Activated T-cell treated with anti-CD3 and anti-CD28 coated beads, Interleukin-2, amount 50 U/mL, for 72 hours (primary cell): ENCODE measurements around the gene EBP. TPM values are rescaled to one million over a fixed set of nuclear protein-coding genes. Genes with fewer than 3 reads are reported as not detected.

ENCODE experiments used
- ATAC-seq, 2 donors: fragments of 150-1000 bp; cut with Tn5 transposase; replicated peaks in 1 of 2; 2 replicates each; pipeline ENCODE4 v1.10.0; 2021; ENCODE audit warnings: moderate library complexity in 2 of 2, mild to moderate bottlenecking in 1 of 2
- DNase-seq, 2 donors: peaks; one replicate each; pipeline ENCODE4 v3.0.0; 2021 to 2022; ENCODE audit warnings: mixed read lengths in 1 of 2
- H3K27ac Mint-ChIP-seq: one replicate; pipeline ENCODE4 v1.8.0; 2022; ENCODE audit warnings: mild to moderate bottlenecking, moderate library complexity, mixed read lengths
- H3K27me3 Mint-ChIP-seq: one replicate; pipeline ENCODE4 v1.8.0; 2022; ENCODE audit warnings: low read depth, mixed read lengths
- H3K36me3 Mint-ChIP-seq, 2 donors: one replicate each; pipeline ENCODE4 v1.8.0; 2022; ENCODE audit warnings: mixed read lengths in 2 of 2, mild to moderate bottlenecking in 1 of 2; ENCODE audit not compliant: insufficient read depth in 2 of 2
- H3K4me1 Mint-ChIP-seq: one replicate; pipeline ENCODE4 v1.8.0; 2022; ENCODE audit warnings: low read depth, mixed read lengths
- H3K4me3 Mint-ChIP-seq, 2 donors: one replicate each; pipeline ENCODE4 v1.8.0; 2022; ENCODE audit warnings: mild to moderate bottlenecking in 2 of 2, mixed read lengths in 2 of 2, moderate library complexity in 2 of 2
- H3K9me3 Mint-ChIP-seq, 2 donors: one replicate each; pipeline ENCODE4 v1.8.0; 2022; ENCODE audit warnings: mixed read lengths in 2 of 2
- total RNA-seq, 2 donors: library from RNA; stranded (reverse); gene quantifications; one replicate each; pipeline ENCODE4 v1.2.3, GENCODE V29; 2022

EBP gene
- total RNA-seq, 2 donors from 2014 or later, result 112 to 113 TPM

GRCh38 chrX:48480583-48480982 lies 41.0 kb upstream of the EBP start:
- ATAC-seq (no peak), DNase-seq (no peak)
- peaks cover 1 to 14% of the 10 kb centered on the region in 2 donors for H3K36me3 Mint-ChIP-seq
- no peaks in the 10 kb centered on the region for H3K27me3 Mint-ChIP-seq
- peak overlapping the region; percentile 39 for H3K27ac Mint-ChIP-seq
- H3K4me3 Mint-ChIP-seq, result no peak overlapping the region
- H3K4me1 Mint-ChIP-seq, result peaks cover 24% of the 10 kb centered on the region
- no peaks in the 10 kb centered on the region for H3K9me3 Mint-ChIP-seq

- Mint-ChIP-seq H3K36me3 (peaks cover 0 to 9% of the 10 kb centered on the region in 2 donors), H3K4me1 (peaks cover 12% of the 10 kb centered on the region), H3K9me3 (no peaks in the 10 kb centered on the region), H3K27ac (no peak overlapping the region), H3K27me3 (no peaks in the 10 kb centered on the region), H3K4me3 (no peak overlapping the region)
- no peak for DNase-seq
- ATAC-seq, result no peak
Measured at GRCh38 chrX:48482526-48482925, 39.1 kb upstream of the EBP start.

DNA sequence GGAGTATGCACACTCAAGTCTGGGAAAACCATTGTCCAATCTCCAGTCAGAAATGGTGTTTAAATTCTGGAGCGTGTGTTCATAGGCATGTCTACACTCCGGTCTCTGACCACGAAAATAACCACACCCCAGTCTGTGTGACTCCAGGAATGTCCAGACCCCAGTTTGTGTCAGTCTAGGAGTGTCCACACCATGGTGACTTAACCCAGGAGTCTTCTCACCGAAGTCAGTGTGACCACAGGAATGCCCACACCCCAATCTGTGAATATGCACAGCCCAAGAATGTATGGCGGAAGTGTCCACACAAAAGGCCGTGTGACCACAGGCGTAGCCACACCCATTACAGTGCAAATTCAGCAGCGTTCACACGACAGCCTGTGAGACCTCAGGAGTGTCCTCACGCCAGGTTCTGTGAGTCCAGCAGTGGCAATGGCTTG lies 34.2 kb upstream of the EBP start:
- Mint-ChIP-seq H3K27me3 (peaks cover 6% of the 10 kb centered on the region), H3K9me3 (no peaks in the 10 kb centered on the region), H3K27ac (no peak overlapping the region), H3K4me3 (no peak overlapping the region), H3K4me1 (no peaks in the 10 kb centered on the region), H3K36me3 (no peaks in the 10 kb centered on the region)
- no peak for DNase-seq
- ATAC-seq, result no peak

- Mint-ChIP-seq H3K36me3 (no peaks in the 10 kb centered on the region), H3K27ac (no peak overlapping the region), H3K27me3 (peaks cover 6% of the 10 kb centered on the region), H3K4me3 (no peak overlapping the region), H3K9me3 (no peaks in the 10 kb centered on the region), H3K4me1 (no peaks in the 10 kb centered on the region)
- DNase-seq (no peak), ATAC-seq (no peak)
Measured at GRCh38 chrX:48488034-48488433, 33.6 kb upstream of the EBP start.

GRCh38 chrX:48489296-48489695 lies 32.3 kb upstream of the EBP start:
- Mint-ChIP-seq H3K4me1 (no peaks in the 10 kb centered on the region), H3K27ac (no peak overlapping the region), H3K27me3 (peaks cover 6% of the 10 kb centered on the region), H3K4me3 (no peak overlapping the region), H3K9me3 (no peaks in the 10 kb centered on the region), H3K36me3 (no peaks in the 10 kb centered on the region)
- ATAC-seq (no peak), DNase-seq (no peak)

DNA sequence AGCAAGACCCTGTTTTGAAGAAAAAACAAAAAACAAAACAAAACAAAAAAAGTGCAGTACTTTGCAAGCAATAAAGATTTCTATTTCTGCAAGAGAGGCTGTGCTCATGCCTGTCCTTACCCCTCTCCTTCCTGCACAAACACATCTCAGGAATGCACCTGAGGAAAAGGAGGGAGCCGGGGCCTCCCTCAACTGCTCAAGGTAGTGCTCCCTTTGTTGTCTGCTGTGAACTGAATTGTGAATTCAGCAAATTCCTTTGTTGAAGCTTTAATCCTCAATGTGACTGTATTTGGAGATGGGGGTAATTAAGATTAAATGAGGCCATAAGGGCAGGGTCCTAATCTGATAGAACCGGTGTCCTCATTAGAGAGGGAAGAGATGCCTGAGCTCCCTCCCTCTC lies 31.7 kb upstream of the EBP start:
- H3K4me1 Mint-ChIP-seq, result no peaks in the 10 kb centered on the region
- DNase-seq (no peak), ATAC-seq (no peak)
- no peaks in the 10 kb centered on the region for H3K9me3 Mint-ChIP-seq
- no peak overlapping the region for H3K4me3 Mint-ChIP-seq
- H3K36me3 Mint-ChIP-seq, result no peaks in the 10 kb centered on the region
- peaks cover 6% of the 10 kb centered on the region for H3K27me3 Mint-ChIP-seq
- H3K27ac Mint-ChIP-seq, result no peak overlapping the region

GRCh38 chrX:48490661-48491060 lies 30.9 kb upstream of the EBP start:
- no peaks in the 10 kb centered on the region for H3K9me3 Mint-ChIP-seq
- H3K36me3 Mint-ChIP-seq, result no peaks in the 10 kb centered on the region
- no peak overlapping the region for H3K4me3 Mint-ChIP-seq
- no peak for ATAC-seq
- H3K27me3 Mint-ChIP-seq, result peaks cover 10% of the 10 kb centered on the region
- DNase-seq, result no peak
- H3K27ac Mint-ChIP-seq, result no peak overlapping the region
- no peaks in the 10 kb centered on the region for H3K4me1 Mint-ChIP-seq

DNA sequence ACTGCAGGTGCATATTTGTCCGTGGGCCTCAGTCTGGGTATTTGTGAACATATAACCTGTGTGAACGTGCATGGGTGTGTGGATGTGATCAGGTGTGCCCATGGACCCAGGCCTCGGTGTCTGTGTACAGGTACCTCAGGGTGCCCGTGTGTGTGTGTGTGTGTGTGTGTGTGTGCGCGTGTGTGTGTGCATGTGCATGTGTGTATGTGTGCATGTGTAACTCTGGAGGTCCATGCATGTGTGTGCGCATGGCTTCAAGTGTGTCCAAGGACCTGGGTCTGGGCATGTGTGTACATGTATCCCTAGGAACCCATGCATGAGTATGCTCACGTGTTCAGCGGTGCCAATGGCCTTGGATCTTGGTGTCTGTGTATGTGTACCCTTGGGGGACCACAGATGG lies 29.8 kb upstream of the EBP start:
- no peak for DNase-seq
- H3K36me3 Mint-ChIP-seq, result no peaks in the 10 kb centered on the region
- H3K9me3 Mint-ChIP-seq, result no peaks in the 10 kb centered on the region

DNA sequence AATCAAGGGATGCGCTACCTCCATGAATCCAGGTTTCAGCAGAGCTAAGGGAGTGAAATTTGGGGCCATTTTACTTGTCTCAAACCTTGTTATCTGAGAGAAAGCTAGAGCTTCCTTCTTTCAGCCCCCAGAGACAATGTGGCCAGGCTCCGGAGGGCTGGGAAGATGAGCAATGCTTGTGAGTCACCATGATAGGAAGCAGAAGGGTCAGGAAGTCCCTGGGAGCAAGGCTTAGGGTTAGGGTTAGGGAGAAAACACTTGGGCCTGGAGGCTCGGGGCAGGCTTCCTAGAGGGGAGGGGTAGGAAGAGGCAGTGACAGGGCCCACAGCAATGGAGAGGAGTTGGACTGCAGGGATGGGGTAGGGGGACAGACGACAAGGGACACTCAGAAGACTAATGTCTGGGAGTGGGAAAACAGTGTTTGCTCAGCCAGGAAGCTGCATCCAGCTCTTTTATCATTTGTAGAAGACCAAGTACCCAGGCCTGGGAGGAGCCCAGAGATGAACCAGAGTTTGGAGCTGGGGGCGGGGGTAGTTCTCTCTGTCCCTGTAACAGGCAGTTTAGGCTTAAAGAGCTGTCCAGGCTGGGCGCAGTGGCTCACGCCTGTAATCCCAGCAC lies 29.2 kb upstream of the EBP start:
- H3K4me3 Mint-ChIP-seq, result no peak overlapping the region
- H3K9me3 Mint-ChIP-seq, result no peaks in the 10 kb centered on the region
- no peak for ATAC-seq
- peaks cover 12% of the 10 kb centered on the region for H3K27me3 Mint-ChIP-seq
- H3K36me3 Mint-ChIP-seq, result no peaks in the 10 kb centered on the region
- H3K27ac Mint-ChIP-seq, result no peak overlapping the region
- H3K4me1 Mint-ChIP-seq, result no peaks in the 10 kb centered on the region
- DNase-seq, result no peak

More for the DNA sequence above, 29.8 kb upstream of the EBP start:
- no peaks in the 10 kb centered on the region for H3K4me1 Mint-ChIP-seq
- peaks cover 12% of the 10 kb centered on the region for H3K27me3 Mint-ChIP-seq
- H3K27ac Mint-ChIP-seq, result no peak overlapping the region
- ATAC-seq, result no peak
- H3K4me3 Mint-ChIP-seq, result no peak overlapping the region

GRCh38 chrX:48493890-48494364 lies 27.7 kb upstream of the EBP start:
- DNase-seq (peak; percentile 12 to 25), ATAC-seq (peak in 1 of 2 donors; percentile 54)
- H3K27me3 Mint-ChIP-seq, result peaks cover 17% of the 10 kb centered on the region
- no peaks in the 10 kb centered on the region for H3K36me3 Mint-ChIP-seq
- H3K4me3 Mint-ChIP-seq, result no peak overlapping the region
- no peak overlapping the region for H3K27ac Mint-ChIP-seq
- peaks cover 4% of the 10 kb centered on the region for H3K4me1 Mint-ChIP-seq
- no peaks in the 10 kb centered on the region for H3K9me3 Mint-ChIP-seq

- Mint-ChIP-seq H3K36me3 (no peaks in the 10 kb centered on the region), H3K4me1 (peaks cover 4% of the 10 kb centered on the region), H3K27ac (no peak overlapping the region), H3K9me3 (no peaks in the 10 kb centered on the region), H3K27me3 (peaks cover 11% of the 10 kb centered on the region), H3K4me3 (no peak overlapping the region)
- ATAC-seq (no peak), DNase-seq (no peak)
Measured at GRCh38 chrX:48496660-48497059, 24.9 kb upstream of the EBP start.

- no peak overlapping the region for H3K4me3 Mint-ChIP-seq
- H3K27me3 Mint-ChIP-seq, result peaks cover 11% of the 10 kb centered on the region
- no peaks in the 10 kb centered on the region for H3K36me3 Mint-ChIP-seq
- no peak for DNase-seq
- H3K9me3 Mint-ChIP-seq, result no peaks in the 10 kb centered on the region
- no peak for ATAC-seq
- peaks cover 4% of the 10 kb centered on the region for H3K4me1 Mint-ChIP-seq
- no peak overlapping the region for H3K27ac Mint-ChIP-seq
Measured at GRCh38 chrX:48497871-48498270, 23.7 kb upstream of the EBP start.

DNA sequence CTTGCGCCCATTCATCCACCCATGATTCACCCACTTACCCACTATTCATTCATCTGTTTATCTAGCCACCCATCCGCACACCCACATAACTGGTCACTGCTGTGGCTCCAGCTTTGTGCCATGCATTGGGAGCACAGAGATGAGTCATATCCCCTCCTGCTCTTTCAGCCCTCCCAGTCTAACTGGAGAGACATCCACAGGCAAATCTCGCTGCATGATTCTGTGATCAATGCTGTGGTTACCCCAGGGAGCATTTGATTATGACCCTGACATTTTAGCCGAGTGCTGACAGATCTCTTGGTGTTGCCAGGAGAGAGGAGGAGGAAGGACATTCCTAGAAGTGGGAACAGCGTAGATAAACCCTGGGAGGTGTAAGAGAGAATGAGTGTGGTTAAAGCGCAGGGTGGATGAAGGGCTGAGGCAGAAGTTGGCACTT lies 23.2 kb upstream of the EBP start:
- Mint-ChIP-seq H3K9me3 (no peaks in the 10 kb centered on the region), H3K27me3 (peaks cover 11% of the 10 kb centered on the region), H3K4me1 (peaks cover 4% of the 10 kb centered on the region), H3K27ac (no peak overlapping the region), H3K36me3 (no peaks in the 10 kb centered on the region), H3K4me3 (no peak overlapping the region)
- DNase-seq (no peak), ATAC-seq (peak; percentile 13 to 38)

- no peaks in the 10 kb centered on the region for H3K27me3 Mint-ChIP-seq
- no peak for DNase-seq
- H3K4me1 Mint-ChIP-seq, result no peaks in the 10 kb centered on the region
- no peaks in the 10 kb centered on the region for H3K36me3 Mint-ChIP-seq
- H3K4me3 Mint-ChIP-seq, result no peak overlapping the region
- no peak for ATAC-seq
- no peaks in the 10 kb centered on the region for H3K9me3 Mint-ChIP-seq
- H3K27ac Mint-ChIP-seq, result no peak overlapping the region
Measured at GRCh38 chrX:48504261-48504660, 17.3 kb upstream of the EBP start.
